Activated naive CD4-positive, alpha-beta T cell treated with anti-CD3 and anti-CD28 coated beads for 36 hours (primary cell): Measurements from ENCODE around the gene ZNF215. TPM values are rescaled to one million over a fixed set of nuclear protein-coding genes. Genes with fewer than 3 reads are reported as not detected.
"Not testable (repeated sequence)": the region's sequence is repeated elsewhere in the genome, so short reads cannot be mapped to it uniquely, and the experiment has no call there.

Experiments
- CTCF ChIA-PET: fragments of 350-600 bp; sonication (Branson Sonifier 250); formaldehyde crosslinking; loops from one replicate; lab custom pipeline; 2021; ENCODE audit warnings: antibody characterized with exemption; lab: Charles Lee
- DNase-seq: peaks from one replicate; pipeline ENCODE4 v3.0.0-alpha.2; 2020
- H3K27ac Mint-ChIP-seq: one replicate; pipeline ENCODE4 v1.8.0; 2021; ENCODE audit warnings: mild to moderate bottlenecking, mixed read lengths
- H3K27me3 Mint-ChIP-seq: one replicate; pipeline ENCODE4 v1.8.0; 2021; ENCODE audit warnings: low read depth, mixed read lengths
- H3K36me3 Mint-ChIP-seq: one replicate; pipeline ENCODE4 v1.8.0; 2021; ENCODE audit warnings: low read depth, mixed read lengths
- H3K4me1 Mint-ChIP-seq: one replicate; pipeline ENCODE4 v1.8.0; 2021; ENCODE audit warnings: low read depth, mixed read lengths
- H3K4me3 Mint-ChIP-seq: one replicate; pipeline ENCODE4 v1.8.0; 2021; ENCODE audit warnings: mild to moderate bottlenecking, moderate library complexity, mixed read lengths
- H3K9me3 Mint-ChIP-seq: one replicate; pipeline ENCODE4 v1.8.0; 2021; ENCODE audit warnings: mixed read lengths
- intact Hi-C: fragments of 100-400 bp; cut with micrococcal nuclease; formaldehyde crosslinking; loops from one replicate; pipeline ENCODE4 v1.15.1; 2023
- total RNA-seq, 2 experiments: library from RNA; stranded (reverse); gene quantifications; one replicate each; pipeline ENCODE4 v1.2.3, GENCODE V29; 2021

The ZNF215 gene
- total RNA-seq, 2 experiments from 2014 or later = 0.99 to 1.1 TPM

GRCh38 chr11:6954248-6954647 is 28.0 kb downstream of the ZNF215 start:
- H3K4me1 Mint-ChIP-seq, DNase-seq, H3K4me3 Mint-ChIP-seq, H3K9me3 Mint-ChIP-seq, H3K27me3 Mint-ChIP-seq, intact Hi-C loops, CTCF ChIA-PET, H3K27ac Mint-ChIP-seq, H3K36me3 Mint-ChIP-seq: not testable (repeated sequence)

- CTCF ChIA-PET = no interaction called here
- H3K4me1 Mint-ChIP-seq = no peaks in the 10 kb centered on the region
- H3K36me3 Mint-ChIP-seq = no peaks in the 10 kb centered on the region
- intact Hi-C loops = no loop called here
- peaks cover 2% of the 10 kb centered on the region for H3K9me3 Mint-ChIP-seq
- H3K27me3 Mint-ChIP-seq = no peaks in the 10 kb centered on the region
- no peak overlapping the region for H3K4me3 Mint-ChIP-seq
- no peak for DNase-seq
- no peak overlapping the region for H3K27ac Mint-ChIP-seq
These were observed 35.9 kb downstream of the ZNF215 start for GRCh38 chr11:6962141-6962540.

- DNase-seq = no peak
- CTCF ChIA-PET = no interaction called here
- intact Hi-C loops = no loop called here
- Mint-ChIP-seq H3K4me3 (no peak overlapping the region), H3K4me1 (no peaks in the 10 kb centered on the region), H3K36me3 (no peaks in the 10 kb centered on the region), H3K27me3 (peaks cover 4% of the 10 kb centered on the region), H3K27ac (no peak overlapping the region), H3K9me3 (peaks cover 2% of the 10 kb centered on the region)
These were observed 36.4 kb downstream of the ZNF215 start for GRCh38 chr11:6962673-6963072.

GRCh38 chr11:6968816-6969215 is 42.6 kb downstream of the ZNF215 start:
- CTCF ChIA-PET = interaction anchor here (0.8 kb wide), 1 partner anchor 158 kb away, joined by 3 read pairs; no protein-coding TSS in a partner anchor
- H3K27me3 Mint-ChIP-seq = peaks cover 9% of the 10 kb centered on the region
- intact Hi-C loops = no loop called here
- no peaks in the 10 kb centered on the region for H3K36me3 Mint-ChIP-seq
- no peak for DNase-seq
- H3K27ac Mint-ChIP-seq = no peak overlapping the region
- peaks cover 5% of the 10 kb centered on the region for H3K9me3 Mint-ChIP-seq
- no peaks in the 10 kb centered on the region for H3K4me1 Mint-ChIP-seq
- no peak overlapping the region for H3K4me3 Mint-ChIP-seq

- H3K27ac Mint-ChIP-seq, DNase-seq, H3K4me3 Mint-ChIP-seq, H3K27me3 Mint-ChIP-seq, H3K9me3 Mint-ChIP-seq, H3K4me1 Mint-ChIP-seq, CTCF ChIA-PET, intact Hi-C loops, H3K36me3 Mint-ChIP-seq: not testable (repeated sequence)
These were observed 43.6 kb downstream of the ZNF215 start for GRCh38 chr11:6969854-6970253.

- intact Hi-C loops = no loop called here
- Mint-ChIP-seq H3K36me3 (no peaks in the 10 kb centered on the region), H3K27ac (no peak overlapping the region), H3K4me3 (no peak overlapping the region), H3K9me3 (no peaks in the 10 kb centered on the region), H3K27me3 (peaks cover 6% of the 10 kb centered on the region), H3K4me1 (no peaks in the 10 kb centered on the region)
- no peak for DNase-seq
- CTCF ChIA-PET = no interaction called here
These were observed 53.1 kb downstream of the ZNF215 start for GRCh38 chr11:6979365-6979764.

- no peak for DNase-seq
- intact Hi-C loops = no loop called here
- no peaks in the 10 kb centered on the region for H3K4me1 Mint-ChIP-seq
- H3K9me3 Mint-ChIP-seq = no peaks in the 10 kb centered on the region
- CTCF ChIA-PET = no interaction called here
- H3K36me3 Mint-ChIP-seq = no peaks in the 10 kb centered on the region
- no peak overlapping the region for H3K4me3 Mint-ChIP-seq
- H3K27me3 Mint-ChIP-seq = peaks cover 2% of the 10 kb centered on the region
- no peak overlapping the region for H3K27ac Mint-ChIP-seq
These were observed 60.3 kb downstream of the ZNF215 start for GRCh38 chr11:6986487-6986886.

DNA sequence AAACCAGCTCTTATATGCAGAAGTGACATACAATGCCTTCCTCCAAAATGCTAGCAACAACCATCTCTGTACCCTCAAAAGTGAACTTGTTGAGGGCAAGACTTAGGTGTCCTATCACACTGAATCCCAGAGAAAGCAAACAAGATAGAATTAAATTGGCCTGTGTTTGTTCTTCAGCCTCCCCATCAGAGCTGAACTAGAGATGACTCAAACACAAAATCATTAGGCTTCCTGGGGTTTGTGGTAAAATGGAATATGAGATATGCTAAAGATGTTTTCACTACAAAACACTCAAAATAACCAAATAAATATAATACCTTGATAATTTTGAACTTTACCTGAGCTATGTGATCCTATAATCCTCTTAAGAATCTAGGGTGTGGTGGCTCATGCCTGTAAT is 62.3 kb downstream of the ZNF215 start:
- Mint-ChIP-seq H3K9me3 (no peaks in the 10 kb centered on the region), H3K36me3 (no peaks in the 10 kb centered on the region), H3K4me3 (no peak overlapping the region), H3K27ac (no peak overlapping the region), H3K27me3 (no peaks in the 10 kb centered on the region), H3K4me1 (no peaks in the 10 kb centered on the region)
- CTCF ChIA-PET = interaction anchor here (0.6 kb wide), 1 partner anchor 544 kb away, joined by 4 read pairs; no protein-coding TSS in a partner anchor
- no peak for DNase-seq
- intact Hi-C loops = no loop called here

DNA sequence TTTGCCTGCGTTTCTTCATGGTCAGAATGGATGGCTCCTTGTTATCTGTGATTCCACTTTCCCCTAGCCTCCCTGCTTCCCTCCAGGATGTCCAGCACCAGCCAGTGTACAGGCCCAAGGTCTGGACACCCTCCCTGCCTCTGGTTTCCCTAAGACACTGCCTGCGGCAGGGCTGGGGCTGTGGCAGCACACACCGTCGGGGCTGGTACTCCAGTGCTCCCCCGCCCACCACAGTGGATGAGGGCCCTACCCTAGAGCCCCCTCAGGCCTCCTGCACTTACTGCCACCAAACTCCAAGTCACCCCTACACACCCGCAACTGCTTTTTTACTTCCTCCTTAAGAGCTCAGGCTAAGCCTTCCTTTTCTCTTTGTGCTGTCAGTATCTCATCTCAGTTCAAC is 65.0 kb downstream of the ZNF215 start:
- intact Hi-C loops = no loop called here
- H3K9me3 Mint-ChIP-seq = no peaks in the 10 kb centered on the region
- no peak overlapping the region for H3K27ac Mint-ChIP-seq
- H3K36me3 Mint-ChIP-seq = no peaks in the 10 kb centered on the region
- no peaks in the 10 kb centered on the region for H3K4me1 Mint-ChIP-seq
- H3K27me3 Mint-ChIP-seq = no peaks in the 10 kb centered on the region
- CTCF ChIA-PET = no interaction called here
- no peak overlapping the region for H3K4me3 Mint-ChIP-seq
- DNase-seq = no peak

DNA sequence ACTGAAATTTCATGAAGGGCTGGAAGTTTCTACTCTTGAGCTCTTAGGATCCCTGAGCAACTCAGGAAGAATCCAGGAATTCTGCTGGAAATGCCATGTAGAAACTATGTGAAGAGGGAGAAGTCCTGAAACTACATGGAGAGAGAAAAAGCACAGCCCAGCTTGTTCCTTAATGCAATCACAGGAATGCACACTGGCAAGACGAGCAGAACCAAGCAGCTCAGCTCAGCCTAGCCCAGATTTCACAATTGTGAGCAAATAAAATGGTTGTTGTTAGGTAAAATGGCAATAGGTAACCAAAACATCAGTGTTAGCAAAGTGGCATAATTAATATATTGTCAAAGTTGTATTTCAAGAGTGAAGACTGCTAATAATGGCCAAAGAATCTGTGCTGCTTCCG is 65.8 kb downstream of the ZNF215 start:
- H3K36me3 Mint-ChIP-seq = no peaks in the 10 kb centered on the region
- H3K27me3 Mint-ChIP-seq = no peaks in the 10 kb centered on the region
- DNase-seq = no peak
- no peak overlapping the region for H3K27ac Mint-ChIP-seq
- no peaks in the 10 kb centered on the region for H3K9me3 Mint-ChIP-seq
- no peak overlapping the region for H3K4me3 Mint-ChIP-seq
- CTCF ChIA-PET = no interaction called here
- intact Hi-C loops = no loop called here
- H3K4me1 Mint-ChIP-seq = no peaks in the 10 kb centered on the region

DNA sequence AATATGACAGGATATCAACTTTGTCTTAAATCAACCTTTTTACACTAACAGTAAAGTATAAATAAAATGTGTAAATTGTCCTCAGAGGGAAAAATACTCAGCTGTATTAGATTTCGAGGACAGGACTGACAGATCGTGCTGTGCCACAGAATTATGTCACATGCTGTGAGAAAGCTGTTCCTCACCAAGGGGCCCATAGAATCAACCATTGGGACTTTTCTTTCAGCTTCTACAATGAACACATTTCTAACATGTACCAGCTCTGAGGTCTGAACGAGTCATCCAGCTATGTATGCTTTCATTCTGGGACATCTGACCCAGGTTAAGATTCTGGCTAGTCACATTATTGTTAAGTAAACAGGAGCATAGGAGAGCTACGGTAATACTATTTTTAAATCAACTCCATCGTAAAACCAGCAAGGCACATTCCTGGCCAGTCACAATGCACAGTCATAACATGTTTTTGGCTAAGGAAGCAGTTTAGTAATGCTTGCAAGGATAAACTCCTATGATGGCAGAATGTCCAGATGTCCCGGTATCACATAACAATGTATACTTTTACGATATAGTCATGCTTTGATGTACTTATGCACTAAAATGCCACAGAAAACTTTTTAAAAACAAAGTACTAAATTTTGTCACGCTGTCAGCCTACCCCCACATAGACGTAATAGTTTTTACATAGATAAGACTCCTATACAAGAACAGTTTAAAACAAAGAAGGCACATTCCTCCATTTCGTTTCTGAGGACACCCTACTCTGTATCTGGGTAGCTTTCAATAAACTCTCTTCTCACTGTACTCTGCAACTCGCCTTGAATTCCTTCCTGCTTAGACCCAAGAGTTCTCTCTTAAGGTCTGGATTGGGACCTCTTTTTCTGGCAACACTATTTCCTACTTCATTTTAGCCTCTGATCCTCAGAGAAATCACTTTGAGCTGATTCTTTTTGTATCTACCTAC is 66.5 kb downstream of the ZNF215 start:
- intact Hi-C loops = no loop called here
- no peaks in the 10 kb centered on the region for H3K9me3 Mint-ChIP-seq
- H3K27ac Mint-ChIP-seq = no peak overlapping the region
- H3K4me3 Mint-ChIP-seq = no peak overlapping the region
- H3K36me3 Mint-ChIP-seq = no peaks in the 10 kb centered on the region
- H3K27me3 Mint-ChIP-seq = no peaks in the 10 kb centered on the region
- no peak for DNase-seq
- no peaks in the 10 kb centered on the region for H3K4me1 Mint-ChIP-seq
- CTCF ChIA-PET = no interaction called here

- H3K4me3 Mint-ChIP-seq = no peak overlapping the region
- no peaks in the 10 kb centered on the region for H3K9me3 Mint-ChIP-seq
- no peaks in the 10 kb centered on the region for H3K4me1 Mint-ChIP-seq
- DNase-seq = no peak
- no peaks in the 10 kb centered on the region for H3K36me3 Mint-ChIP-seq
- CTCF ChIA-PET = no interaction called here
- no peak overlapping the region for H3K27ac Mint-ChIP-seq
- H3K27me3 Mint-ChIP-seq = peaks cover 5% of the 10 kb centered on the region
- intact Hi-C loops = no loop called here
These were observed 69.5 kb downstream of the ZNF215 start for GRCh38 chr11:6995703-6996102.

GRCh38 chr11:7004482-7004881 is 78.3 kb downstream of the ZNF215 start:
- H3K9me3 Mint-ChIP-seq = no peaks in the 10 kb centered on the region

More at GRCh38 chr11:7004482-7004881, 78.3 kb downstream of the ZNF215 start:
- H3K36me3 Mint-ChIP-seq = no peaks in the 10 kb centered on the region
- H3K4me3 Mint-ChIP-seq = no peak overlapping the region
- H3K4me1 Mint-ChIP-seq = no peaks in the 10 kb centered on the region
- DNase-seq = no peak
- intact Hi-C loops = no loop called here
- no peak overlapping the region for H3K27ac Mint-ChIP-seq
- peaks cover 23% of the 10 kb centered on the region for H3K27me3 Mint-ChIP-seq
- CTCF ChIA-PET = no interaction called here
